ENCODE measurements around the gene IFIT3. TPM values are rescaled to one million over a fixed set of nuclear protein-coding genes. Genes with fewer than 3 reads are reported as not detected.
A peak's percentile ranks its signal among the peaks of the same experiment; 100 is the strongest.
"Not testable (repeated sequence)": the region's sequence is repeated elsewhere in the genome, so short reads cannot be mapped to it uniquely, and the experiment has no call there.

IFIT3 gene, protein sequence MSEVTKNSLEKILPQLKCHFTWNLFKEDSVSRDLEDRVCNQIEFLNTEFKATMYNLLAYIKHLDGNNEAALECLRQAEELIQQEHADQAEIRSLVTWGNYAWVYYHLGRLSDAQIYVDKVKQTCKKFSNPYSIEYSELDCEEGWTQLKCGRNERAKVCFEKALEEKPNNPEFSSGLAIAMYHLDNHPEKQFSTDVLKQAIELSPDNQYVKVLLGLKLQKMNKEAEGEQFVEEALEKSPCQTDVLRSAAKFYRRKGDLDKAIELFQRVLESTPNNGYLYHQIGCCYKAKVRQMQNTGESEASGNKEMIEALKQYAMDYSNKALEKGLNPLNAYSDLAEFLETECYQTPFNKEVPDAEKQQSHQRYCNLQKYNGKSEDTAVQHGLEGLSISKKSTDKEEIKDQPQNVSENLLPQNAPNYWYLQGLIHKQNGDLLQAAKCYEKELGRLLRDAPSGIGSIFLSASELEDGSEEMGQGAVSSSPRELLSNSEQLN
- 0.83 and 0.91 TPM in 2 replicates for total RNA-seq

DNA sequence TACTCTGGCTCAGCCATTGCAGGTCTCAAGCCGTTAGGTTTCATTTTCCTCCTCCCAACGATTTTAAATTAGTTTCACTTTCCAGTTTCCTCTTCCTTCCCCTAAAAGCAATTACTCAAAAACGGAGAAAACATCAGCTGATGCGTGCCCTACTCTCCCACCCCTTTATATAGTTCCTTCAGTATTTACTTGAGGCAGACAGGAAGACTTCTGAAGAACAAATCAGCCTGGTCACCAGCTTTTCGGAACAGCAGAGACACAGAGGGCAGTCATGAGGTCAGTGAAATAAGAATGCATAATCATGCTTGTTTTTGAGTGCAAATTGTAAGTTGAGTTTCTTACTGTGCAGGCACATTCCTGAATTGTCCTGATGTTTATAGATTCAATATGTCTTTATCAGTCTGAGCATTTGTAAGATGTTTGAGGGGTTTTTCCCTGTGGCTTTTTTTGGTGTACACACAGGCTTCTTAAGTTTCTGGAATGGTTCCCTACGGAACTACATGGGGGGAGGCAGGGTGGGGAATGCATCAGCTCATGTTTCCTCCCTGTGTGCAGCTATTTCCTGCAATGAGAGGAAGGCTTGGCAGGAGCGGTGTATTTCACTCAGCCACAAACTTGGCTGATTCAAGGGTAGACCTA is at the start of gene IFIT3:
Gene IFIT3, plus strand, starts transcription at position 195 of the 639 bp plus-strand sequence. Its CDS starts 77 bp downstream, at position 272.
- peaks cover 48% of the 10 kb centered on the region for H3K4me1 Mint-ChIP-seq (ENCODE audit: low read depth)
- DNase-seq (ENCODE audit: low spot score) = peak; percentile 11
- peaks cover 4% of the 10 kb centered on the region for H3K9me3 Mint-ChIP-seq
- no peak within 1 kb of the TSS for H3K27ac Mint-ChIP-seq
- intact Hi-C loops (cut with micrococcal nuclease) = no loop called here
- H3K4me3 Mint-ChIP-seq = peak within 1 kb of the TSS; percentile 79
- peaks cover 23% of the 10 kb centered on the region for H3K27me3 Mint-ChIP-seq (ENCODE audit: insufficient read depth)
- peaks cover 13% of the 10 kb centered on the region for H3K36me3 Mint-ChIP-seq (ENCODE audit: low read depth)

DNA sequence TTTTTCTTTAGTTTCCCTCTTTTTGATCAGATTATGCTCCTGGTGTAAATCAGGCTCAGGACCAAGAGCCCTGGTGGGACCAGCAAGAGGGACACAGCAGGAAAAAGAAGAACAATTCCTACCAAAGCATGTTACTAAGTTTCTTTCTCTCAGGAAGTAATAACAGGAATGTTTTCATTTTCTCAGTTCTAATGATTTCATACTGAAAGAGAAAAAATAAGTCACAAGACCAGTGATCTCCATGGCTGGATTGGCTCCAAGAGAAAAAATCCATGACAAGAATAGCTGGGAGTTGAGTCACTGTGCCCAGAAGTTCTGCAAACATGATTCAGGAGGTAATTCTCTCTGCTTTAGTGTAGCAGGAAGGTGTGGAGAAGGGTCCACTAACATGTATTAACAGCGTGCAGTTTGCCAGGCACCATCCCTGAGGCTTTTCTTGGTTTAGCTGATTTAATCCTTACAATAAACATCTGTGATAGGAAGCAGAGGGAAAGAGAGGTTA is 49.7 kb upstream of the IFIT3 start:
- no peaks in the 10 kb centered on the region for H3K9me3 Mint-ChIP-seq
- peaks cover 24% of the 10 kb centered on the region for H3K27me3 Mint-ChIP-seq (ENCODE audit: insufficient read depth)
- H3K4me1 Mint-ChIP-seq (ENCODE audit: low read depth) = no peaks in the 10 kb centered on the region
- H3K27ac Mint-ChIP-seq = no peak overlapping the region
- intact Hi-C loops (cut with micrococcal nuclease) = no loop called here
- H3K36me3 Mint-ChIP-seq (ENCODE audit: low read depth) = no peaks in the 10 kb centered on the region
- DNase-seq (ENCODE audit: low spot score) = no peak
- H3K4me3 Mint-ChIP-seq = no peak overlapping the region

DNA sequence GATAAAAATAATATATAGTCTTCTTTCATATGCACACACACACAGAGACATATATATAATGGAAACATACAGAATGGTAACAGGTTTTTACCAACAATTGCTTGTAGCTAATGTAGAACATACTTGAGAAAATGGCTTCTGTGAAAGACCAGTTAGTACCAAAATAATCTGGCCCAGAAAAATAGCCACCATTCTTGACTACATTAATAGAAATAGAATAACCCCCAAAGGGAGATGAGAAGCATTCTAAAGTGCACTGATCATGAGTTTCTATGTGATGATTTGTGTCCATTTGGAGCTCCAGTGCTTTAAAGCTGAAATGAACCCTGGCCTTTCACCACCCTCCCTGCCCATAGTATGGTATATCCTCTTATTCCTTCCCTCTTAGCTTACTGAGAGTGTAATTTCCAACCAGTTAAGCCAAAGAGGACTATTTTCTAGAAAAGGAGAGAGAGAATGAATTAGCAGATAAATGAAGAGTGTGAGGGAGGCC is 48.9 kb upstream of the IFIT3 start:
- Mint-ChIP-seq H3K36me3 (ENCODE audit: low read depth) (no peaks in the 10 kb centered on the region), H3K27ac (no peak overlapping the region), H3K4me3 (no peak overlapping the region), H3K9me3 (no peaks in the 10 kb centered on the region), H3K27me3 (ENCODE audit: insufficient read depth) (peaks cover 25% of the 10 kb centered on the region), H3K4me1 (ENCODE audit: low read depth) (no peaks in the 10 kb centered on the region)
- DNase-seq (ENCODE audit: low spot score) = no peak
- intact Hi-C loops (cut with micrococcal nuclease) = no loop called here

DNA sequence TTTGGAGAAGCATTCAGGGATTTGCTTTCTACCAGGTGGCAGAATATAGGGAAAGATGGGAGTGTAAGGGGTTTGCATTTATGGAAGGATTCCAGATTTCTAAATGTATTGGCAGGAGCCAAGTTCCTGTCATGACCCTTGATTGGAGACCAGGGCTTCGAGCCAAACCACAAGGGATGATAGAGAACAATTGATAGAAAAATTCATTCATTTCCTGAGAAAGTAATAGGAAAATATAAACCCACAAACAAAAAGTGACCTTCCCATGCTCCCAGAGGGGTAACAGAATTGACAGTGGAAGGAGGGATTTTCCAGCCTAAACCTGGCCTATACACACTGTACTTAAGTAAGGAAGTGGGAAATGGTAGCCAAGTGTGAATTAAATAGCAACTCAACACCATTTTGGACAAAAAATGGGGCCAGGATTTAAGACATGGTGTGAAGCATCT is 48.4 kb upstream of the IFIT3 start:
- Mint-ChIP-seq H3K36me3 (ENCODE audit: low read depth) (no peaks in the 10 kb centered on the region), H3K9me3 (no peaks in the 10 kb centered on the region), H3K4me1 (ENCODE audit: low read depth) (no peaks in the 10 kb centered on the region), H3K27ac (no peak overlapping the region), H3K4me3 (no peak overlapping the region), H3K27me3 (ENCODE audit: insufficient read depth) (peaks cover 25% of the 10 kb centered on the region)
- DNase-seq (ENCODE audit: low spot score) = no peak
- intact Hi-C loops (cut with micrococcal nuclease) = no loop called here

DNA sequence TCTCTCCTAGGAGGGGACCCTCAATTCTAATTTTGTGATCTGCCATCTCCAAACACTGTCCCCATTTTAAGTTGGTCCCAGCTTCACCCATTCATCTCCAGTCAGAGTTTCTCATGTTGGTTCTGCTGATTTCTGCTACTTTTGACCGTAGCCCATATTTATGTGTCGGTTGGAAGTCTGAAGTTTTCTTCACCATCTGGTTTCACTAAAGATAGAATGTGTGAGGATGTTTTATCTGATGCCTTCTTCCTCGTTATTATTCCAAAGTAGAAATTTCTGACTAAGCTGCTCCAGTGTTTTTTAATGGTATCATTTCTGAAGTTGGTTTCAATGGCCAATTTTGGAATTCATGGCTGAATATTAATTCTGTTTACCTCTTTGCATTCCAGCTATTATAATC is 47.3 kb upstream of the IFIT3 start:
- Mint-ChIP-seq H3K27me3 (ENCODE audit: insufficient read depth) (peaks cover 28% of the 10 kb centered on the region), H3K9me3 (no peaks in the 10 kb centered on the region), H3K4me1 (ENCODE audit: low read depth) (no peaks in the 10 kb centered on the region), H3K36me3 (ENCODE audit: low read depth) (no peaks in the 10 kb centered on the region), H3K4me3 (no peak overlapping the region), H3K27ac (no peak overlapping the region)
- intact Hi-C loops (cut with micrococcal nuclease) = no loop called here
- DNase-seq (ENCODE audit: low spot score) = no peak

DNA sequence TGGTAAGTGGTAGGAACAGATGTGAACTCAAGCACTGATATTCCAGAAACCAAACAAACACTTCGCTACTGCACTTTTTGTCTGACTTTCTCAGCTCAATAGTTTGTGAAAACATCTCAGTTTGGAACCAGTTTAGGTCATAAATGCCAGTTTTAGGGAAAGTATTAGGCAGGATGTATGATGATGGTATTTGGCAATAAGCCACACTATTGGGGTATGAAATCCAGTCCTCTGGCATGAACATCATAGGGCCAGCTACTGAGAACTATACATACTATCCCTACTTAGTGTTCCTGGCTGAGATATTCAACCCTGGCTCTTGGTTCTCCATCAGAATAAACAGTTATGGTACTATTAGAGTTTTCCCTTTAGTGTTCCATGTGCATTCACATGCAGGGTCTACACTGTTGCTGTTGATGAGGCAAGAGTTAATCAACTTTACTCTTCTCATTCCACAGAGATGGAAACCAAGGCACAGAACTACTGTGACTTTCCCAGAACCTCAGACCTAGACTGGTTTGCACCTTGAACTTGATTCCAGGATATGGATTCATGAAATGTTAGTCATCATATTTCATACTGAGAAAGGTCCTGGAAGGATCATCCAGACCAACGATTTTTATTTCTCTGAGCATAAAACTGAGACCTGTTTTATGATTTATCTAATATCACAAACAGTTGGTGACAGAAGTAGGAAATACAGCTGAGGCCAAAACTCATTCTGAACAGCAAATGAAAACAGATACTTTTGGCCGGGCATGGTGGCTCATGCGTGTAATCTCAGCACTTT is 46.0 kb upstream of the IFIT3 start:
- no peak for DNase-seq (ENCODE audit: low spot score)
- Mint-ChIP-seq H3K4me3 (no peak overlapping the region), H3K4me1 (ENCODE audit: low read depth) (no peaks in the 10 kb centered on the region), H3K9me3 (no peaks in the 10 kb centered on the region), H3K27ac (no peak overlapping the region), H3K36me3 (ENCODE audit: low read depth) (no peaks in the 10 kb centered on the region), H3K27me3 (ENCODE audit: insufficient read depth) (peaks cover 28% of the 10 kb centered on the region)
- intact Hi-C loops (cut with micrococcal nuclease) = loop anchor here (1.0 kb wide), 1 partner anchor 20 kb away; the partner anchor contains the start of gene IFIT2

DNA sequence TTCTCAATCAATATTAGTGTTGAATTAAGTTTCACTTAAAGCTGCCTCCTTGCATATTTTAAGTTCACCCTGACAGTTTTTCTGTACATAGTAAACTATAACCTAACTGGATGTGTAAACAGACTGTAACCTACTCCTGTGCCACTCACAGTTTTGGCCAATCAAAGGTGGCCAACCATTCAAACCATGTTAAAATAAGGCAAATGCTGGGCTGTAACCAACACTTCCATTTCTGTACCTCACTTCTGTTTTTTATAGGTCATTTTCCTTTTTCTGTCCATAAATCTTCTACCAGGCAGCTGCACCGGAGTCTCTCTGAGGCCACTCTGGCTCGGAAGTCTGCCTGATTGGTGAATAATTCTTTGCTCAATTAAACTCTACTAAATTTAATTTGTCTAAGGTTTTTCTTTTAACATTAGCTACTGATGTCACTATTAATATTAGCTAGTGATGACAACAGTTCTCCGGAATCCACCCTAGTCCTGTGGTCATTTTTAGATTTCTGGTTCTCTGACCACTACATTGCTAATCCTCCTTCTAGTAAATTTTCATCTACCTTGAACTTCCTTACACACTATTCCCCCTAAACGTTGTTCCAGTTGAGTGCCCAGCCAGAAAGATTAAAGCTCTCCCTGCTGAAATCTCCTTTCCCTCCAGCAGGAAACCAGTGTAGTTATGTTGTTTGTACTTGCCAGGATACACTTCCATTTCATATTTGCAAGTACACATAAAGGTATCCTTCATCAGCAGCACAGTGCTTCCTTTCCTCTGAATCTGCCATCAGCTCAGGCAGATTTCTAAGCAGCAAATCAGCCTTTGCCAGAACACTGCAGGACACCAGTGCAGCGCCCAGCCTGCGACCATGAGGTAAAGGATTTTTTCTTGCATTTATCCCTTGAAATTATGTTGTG is 44.5 kb upstream of the IFIT3 start:
- DNase-seq (ENCODE audit: low spot score) = no peak
- H3K4me1 Mint-ChIP-seq (ENCODE audit: low read depth) = no peaks in the 10 kb centered on the region
- peaks cover 15% of the 10 kb centered on the region for H3K27me3 Mint-ChIP-seq (ENCODE audit: insufficient read depth)
- no peaks in the 10 kb centered on the region for H3K36me3 Mint-ChIP-seq (ENCODE audit: low read depth)
- no peak overlapping the region for H3K4me3 Mint-ChIP-seq
- intact Hi-C loops (cut with micrococcal nuclease) = no loop called here
- no peak overlapping the region for H3K27ac Mint-ChIP-seq
- no peaks in the 10 kb centered on the region for H3K9me3 Mint-ChIP-seq

DNA sequence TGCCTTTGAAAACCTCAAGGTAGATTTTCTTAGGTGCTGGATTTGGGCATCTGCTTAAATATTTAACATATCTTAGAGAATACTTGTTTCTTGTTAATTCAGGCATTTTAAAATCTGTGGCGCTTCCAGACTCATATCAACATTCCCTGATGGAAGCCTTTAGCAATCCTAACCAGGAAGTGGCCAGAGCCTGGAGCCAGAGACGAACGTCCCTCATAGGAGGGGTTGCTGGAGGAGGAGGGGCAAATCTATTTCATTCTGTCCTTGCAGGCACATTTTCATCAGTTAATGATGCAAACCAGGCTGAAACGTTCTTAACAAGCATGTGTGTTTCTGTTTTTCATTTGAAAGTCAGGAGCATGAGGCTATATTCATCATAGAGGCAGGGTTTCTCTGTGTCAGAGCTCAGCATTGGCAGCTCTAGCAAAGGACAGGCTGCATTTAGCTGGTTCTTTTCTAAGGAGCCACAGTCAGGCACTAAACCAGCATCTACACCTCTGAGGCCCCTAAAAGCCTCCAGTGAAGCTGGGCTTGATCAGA is 43.8 kb upstream of the IFIT3 start:
- Mint-ChIP-seq H3K4me3 (no peak overlapping the region), H3K36me3 (ENCODE audit: low read depth) (no peaks in the 10 kb centered on the region), H3K4me1 (ENCODE audit: low read depth) (no peaks in the 10 kb centered on the region), H3K9me3 (no peaks in the 10 kb centered on the region), H3K27me3 (ENCODE audit: insufficient read depth) (peaks cover 15% of the 10 kb centered on the region), H3K27ac (no peak overlapping the region)
- no peak for DNase-seq (ENCODE audit: low spot score)
- intact Hi-C loops (cut with micrococcal nuclease) = no loop called here

DNA sequence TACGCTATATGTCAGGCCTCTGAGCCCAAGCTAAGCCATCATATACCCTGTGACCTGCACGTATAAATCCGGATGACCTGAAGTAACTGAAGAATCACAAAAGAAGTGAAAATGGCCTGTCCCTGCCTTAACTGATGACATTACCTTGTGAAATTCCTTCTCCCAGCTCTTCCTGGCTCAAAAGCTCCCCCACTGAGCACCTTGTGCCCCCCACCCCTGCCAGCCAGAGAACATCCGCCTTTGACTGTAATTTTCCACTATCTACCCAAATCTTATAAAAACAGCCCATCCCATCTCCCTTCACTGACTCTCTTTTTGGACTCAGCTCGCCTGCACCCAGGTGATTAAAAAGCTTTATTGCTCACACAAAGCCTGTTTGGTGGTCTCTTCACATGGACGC is 43.1 kb upstream of the IFIT3 start:
- DNase-seq (ENCODE audit: low spot score); intact Hi-C loops (cut with micrococcal nuclease); H3K27ac Mint-ChIP-seq; H3K4me3 Mint-ChIP-seq; H3K4me1 Mint-ChIP-seq (ENCODE audit: low read depth); H3K9me3 Mint-ChIP-seq; H3K36me3 Mint-ChIP-seq (ENCODE audit: low read depth): not testable (repeated sequence)
- H3K27me3 Mint-ChIP-seq (ENCODE audit: insufficient read depth) = peaks cover 15% of the 10 kb centered on the region

DNA sequence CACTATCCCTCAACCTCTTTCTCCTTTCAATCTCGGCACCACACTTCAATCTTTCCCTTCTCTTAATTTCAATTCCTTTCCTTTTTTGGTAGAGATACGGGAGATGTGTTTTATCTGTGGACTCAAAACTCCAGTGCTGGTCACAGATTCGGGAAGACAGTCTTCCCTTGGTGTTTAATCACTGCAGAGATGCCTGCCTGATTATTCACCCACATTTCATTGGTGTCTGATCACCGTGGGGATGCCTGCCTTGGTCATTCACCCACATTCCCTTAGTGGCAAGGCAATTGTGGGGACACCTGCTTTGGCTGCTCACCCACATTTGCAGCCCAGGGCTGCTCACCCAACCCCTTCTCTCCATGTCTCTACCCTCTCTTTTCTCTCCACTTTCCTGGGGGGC is 42.5 kb upstream of the IFIT3 start:
- intact Hi-C loops (cut with micrococcal nuclease); H3K36me3 Mint-ChIP-seq (ENCODE audit: low read depth); H3K4me3 Mint-ChIP-seq; H3K27ac Mint-ChIP-seq; H3K4me1 Mint-ChIP-seq (ENCODE audit: low read depth); H3K9me3 Mint-ChIP-seq; DNase-seq (ENCODE audit: low spot score): not testable (repeated sequence)
- H3K27me3 Mint-ChIP-seq (ENCODE audit: insufficient read depth) = peaks cover 15% of the 10 kb centered on the region

DNA sequence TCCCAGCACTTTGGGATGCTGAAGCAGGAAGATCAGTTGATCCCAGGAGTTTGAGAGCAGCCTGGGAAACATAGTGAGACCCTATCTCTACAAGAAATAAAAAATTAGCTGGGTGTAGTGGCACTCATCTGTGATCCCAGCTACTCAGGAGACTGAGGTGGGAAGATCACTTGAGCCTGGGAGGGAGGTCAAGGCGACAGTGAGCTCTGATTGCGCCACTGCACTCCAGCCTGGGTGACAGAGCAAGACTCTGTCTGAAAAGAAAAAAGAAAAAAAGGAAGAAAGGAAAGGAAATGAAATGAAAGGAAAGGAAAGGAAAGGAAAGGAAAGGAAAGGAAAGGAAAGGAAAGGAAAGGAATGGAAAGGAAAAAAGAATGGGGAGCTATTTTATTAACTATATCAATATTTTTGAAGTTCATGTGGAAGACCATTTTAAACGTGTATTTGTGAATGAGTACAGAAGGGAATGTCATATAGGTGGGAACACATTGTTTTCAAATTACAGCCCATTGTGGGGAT is 33.0 kb upstream of the IFIT3 start:
- no peak overlapping the region for H3K27ac Mint-ChIP-seq
- H3K4me3 Mint-ChIP-seq = no peak overlapping the region
- H3K9me3 Mint-ChIP-seq = peaks cover 18% of the 10 kb centered on the region
- intact Hi-C loops (cut with micrococcal nuclease) = no loop called here
- peaks cover 1% of the 10 kb centered on the region for H3K36me3 Mint-ChIP-seq (ENCODE audit: low read depth)
- peaks cover 9% of the 10 kb centered on the region for H3K4me1 Mint-ChIP-seq (ENCODE audit: low read depth)
- DNase-seq (ENCODE audit: low spot score) = no peak
- H3K27me3 Mint-ChIP-seq (ENCODE audit: insufficient read depth) = peaks cover 16% of the 10 kb centered on the region

Data from activated T-helper 1 cell treated with anti-CD3 and anti-CD28 coated beads, Interleukin-12 subunit alpha, Interleukin-12 subunit beta, Interleukin-2, Interleukin-4 antibody, amounts not matched to agents 30 ng/mL and 10 ng/mL and 1 ng/mL, durations not matched to agents 14 hours and 24 hours and 36 hours (primary cell).